WTC11 (cell line): ENCODE results near the gene BRD1. TPM values are rescaled to one million over a fixed set of nuclear protein-coding genes. Genes with fewer than 3 reads are reported as not detected.
A peak's percentile ranks its signal among the peaks of the same experiment; 100 is the strongest.

Experiments
- ATAC-seq: fragments of 200-7000 bp; cut with Tn5 transposase; 2 replicates; pipeline ENCODE4 v1.10.0; 2021; ENCODE audit warnings: mild to moderate bottlenecking, moderate library complexity
- CTCF ChIA-PET: fragments of 300-600 bp; sonication (Branson Sonifier 250); formaldehyde crosslinking; loops from one replicate; lab custom pipeline; 2021; ENCODE audit warnings: antibody characterized with exemption; lab: Charles Lee
- POLR2A ChIA-PET: fragments of 350-600 bp; sonication (Branson Sonifier 250); formaldehyde crosslinking; loops from one replicate; lab custom pipeline; 2021; ENCODE audit warnings: antibody characterized with exemption; lab: Charles Lee
- DNase-seq: peaks from one replicate; pipeline ENCODE4 v3.0.0; 2021; ENCODE audit warnings: low spot score
- H3K27ac Mint-ChIP-seq: 2 replicates; pipeline ENCODE4 v1.8.0; 2021; ENCODE audit warnings: mixed read lengths
- H3K27me3 Mint-ChIP-seq: 2 replicates; pipeline ENCODE4 v1.8.0; 2021; ENCODE audit warnings: low read depth, mild to moderate bottlenecking, moderate library complexity, mixed read lengths
- H3K36me3 Mint-ChIP-seq: 2 replicates; pipeline ENCODE4 v1.8.0; 2021; ENCODE audit warnings: mixed read lengths
- H3K4me1 Mint-ChIP-seq: 2 replicates; pipeline ENCODE4 v1.8.0; 2022; ENCODE audit warnings: mixed read lengths
- H3K4me3 Mint-ChIP-seq: 2 replicates; pipeline ENCODE4 v1.8.0; 2021; ENCODE audit warnings: mild to moderate bottlenecking, moderate library complexity, mixed read lengths
- H3K9me3 Mint-ChIP-seq: 2 replicates; pipeline ENCODE4 v1.8.0; 2021; ENCODE audit warnings: mixed read lengths
- JUN ChIP-seq: sonication (generic); formaldehyde crosslinking; IDR thresholded peaks from 2 replicates; pipeline ENCODE4 v1.8.0; 2023; ENCODE audit warnings: mild to moderate bottlenecking, missing genetic modification reagents
- MYBL2 ChIP-seq: sonication (generic); formaldehyde crosslinking; IDR thresholded peaks from 2 replicates; pipeline ENCODE4 v1.8.1; 2023; ENCODE audit warnings: mild to moderate bottlenecking, moderate library complexity, missing genetic modification reagents
- NFATC4 ChIP-seq: fragments of 250-450 bp; sonication (Bioruptor Pico); IDR thresholded peaks from 2 replicates; pipeline ENCODE4 v1.9.0; 2021; ENCODE audit warnings: mild to moderate bottlenecking
- SP1 ChIP-seq: sonication (generic); formaldehyde crosslinking; conservative IDR thresholded peaks from 2 replicates; pipeline ENCODE4 v1.8.1; 2022; ENCODE audit warnings: missing genetic modification reagents
- TEAD1 ChIP-seq: sonication (generic); formaldehyde crosslinking; IDR thresholded peaks from 2 replicates; pipeline ENCODE4 v1.8.0; 2022; ENCODE audit warnings: mild to moderate bottlenecking, missing genetic modification reagents
- ZNF317 ChIP-seq: sonication (generic); formaldehyde crosslinking; IDR thresholded peaks from 2 replicates; pipeline ENCODE4 v1.8.1; 2023; ENCODE audit warnings: low read depth, mild to moderate bottlenecking, moderate library complexity, missing genetic modification reagents, borderline replicate concordance
- ZNF396 ChIP-seq: fragments of 250-450 bp; sonication (Bioruptor Pico); IDR thresholded peaks from 2 replicates; pipeline ENCODE4 v1.8.0; 2021; ENCODE audit warnings: mild to moderate bottlenecking, moderate library complexity, borderline replicate concordance
- total RNA-seq: library from RNA; stranded (reverse); gene quantifications from 3 replicates; pipeline ENCODE4 v1.2.3, GENCODE V29; 2021
- TF ChIP-seq, protein P1 (sequence below): sonication (generic); formaldehyde crosslinking; IDR thresholded peaks from 2 replicates; pipeline ENCODE4 v1.8.0; 2023; ENCODE audit warnings: mild to moderate bottlenecking, missing genetic modification reagents
- TF ChIP-seq, protein P2 (sequence below): fragments of 250-450 bp; sonication (Bioruptor Pico); IDR thresholded peaks from 2 replicates; pipeline ENCODE4 v1.8.0; 2021; ENCODE audit warnings: mild to moderate bottlenecking
- TF ChIP-seq, protein P3 (sequence below): fragments of 250-450 bp; sonication (Bioruptor Pico); IDR thresholded peaks from 2 replicates; pipeline ENCODE4 v1.9.0; 2021; ENCODE audit warnings: mild to moderate bottlenecking
- TF ChIP-seq, protein P4 (sequence below): sonication (generic); formaldehyde crosslinking; IDR thresholded peaks from 2 replicates; pipeline ENCODE4 v1.8.1; 2023; ENCODE audit warnings: mild to moderate bottlenecking, missing genetic modification reagents, borderline replicate concordance
- TF ChIP-seq, protein P5 (sequence below): sonication (generic); formaldehyde crosslinking; IDR thresholded peaks from 2 replicates; pipeline ENCODE4 v1.8.0; 2022; ENCODE audit warnings: mild to moderate bottlenecking, missing genetic modification reagents

Gene BRD1
- total RNA-seq, 1 experiment from 2014 or later: 36.6 TPM

DNA sequence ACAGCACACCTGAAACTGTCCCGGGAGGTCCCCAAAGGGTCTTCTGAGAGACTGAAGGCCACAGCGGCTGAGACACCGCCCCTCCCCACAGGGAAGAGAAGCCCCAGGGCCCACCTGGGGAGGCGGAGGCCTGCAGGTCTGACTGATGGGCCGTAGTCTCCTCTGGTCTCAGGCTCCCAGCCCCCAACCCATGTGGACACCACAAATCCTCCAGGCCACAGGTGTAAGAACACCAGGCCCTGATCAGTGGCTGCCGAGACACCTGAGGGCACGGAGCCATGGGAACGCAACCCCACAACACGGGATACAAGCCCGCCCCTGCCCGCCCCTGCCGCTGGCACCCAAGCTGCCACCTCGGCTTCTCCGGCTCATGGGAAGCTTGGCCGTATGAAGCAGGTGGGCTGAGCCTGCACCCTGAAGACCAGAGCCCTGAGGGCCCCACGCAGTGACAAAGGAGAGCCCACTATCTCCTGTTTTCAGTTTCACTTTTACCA, 46.3 kb downstream of the BRD1 start:
- Mint-ChIP-seq H3K4me3 (no peak overlapping the region), H3K27ac (peak overlapping the region; percentile 89), H3K4me1 (peaks cover 6% of the 10 kb centered on the region), H3K9me3 (no peaks in the 10 kb centered on the region), H3K27me3 (no peaks in the 10 kb centered on the region), H3K36me3 (peaks cover 27% of the 10 kb centered on the region)
- CTCF ChIA-PET: no interaction called here
- DNase-seq (no peak), ATAC-seq (no peak)
- POLR2A ChIA-PET: no interaction called here
- TF ChIP-seq, protein P1, sequence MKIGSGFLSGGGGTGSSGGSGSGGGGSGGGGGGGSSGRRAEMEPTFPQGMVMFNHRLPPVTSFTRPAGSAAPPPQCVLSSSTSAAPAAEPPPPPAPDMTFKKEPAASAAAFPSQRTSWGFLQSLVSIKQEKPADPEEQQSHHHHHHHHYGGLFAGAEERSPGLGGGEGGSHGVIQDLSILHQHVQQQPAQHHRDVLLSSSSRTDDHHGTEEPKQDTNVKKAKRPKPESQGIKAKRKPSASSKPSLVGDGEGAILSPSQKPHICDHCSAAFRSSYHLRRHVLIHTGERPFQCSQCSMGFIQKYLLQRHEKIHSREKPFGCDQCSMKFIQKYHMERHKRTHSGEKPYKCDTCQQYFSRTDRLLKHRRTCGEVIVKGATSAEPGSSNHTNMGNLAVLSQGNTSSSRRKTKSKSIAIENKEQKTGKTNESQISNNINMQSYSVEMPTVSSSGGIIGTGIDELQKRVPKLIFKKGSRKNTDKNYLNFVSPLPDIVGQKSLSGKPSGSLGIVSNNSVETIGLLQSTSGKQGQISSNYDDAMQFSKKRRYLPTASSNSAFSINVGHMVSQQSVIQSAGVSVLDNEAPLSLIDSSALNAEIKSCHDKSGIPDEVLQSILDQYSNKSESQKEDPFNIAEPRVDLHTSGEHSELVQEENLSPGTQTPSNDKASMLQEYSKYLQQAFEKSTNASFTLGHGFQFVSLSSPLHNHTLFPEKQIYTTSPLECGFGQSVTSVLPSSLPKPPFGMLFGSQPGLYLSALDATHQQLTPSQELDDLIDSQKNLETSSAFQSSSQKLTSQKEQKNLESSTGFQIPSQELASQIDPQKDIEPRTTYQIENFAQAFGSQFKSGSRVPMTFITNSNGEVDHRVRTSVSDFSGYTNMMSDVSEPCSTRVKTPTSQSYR (CRISPR knock-in tag): no peak
- no peak for TF ChIP-seq JUN (CRISPR knock-in tag)
- TF ChIP-seq MYBL2: no peak
- no peak for TF ChIP-seq SP1 (CRISPR knock-in tag)
- TF ChIP-seq, protein P2, sequence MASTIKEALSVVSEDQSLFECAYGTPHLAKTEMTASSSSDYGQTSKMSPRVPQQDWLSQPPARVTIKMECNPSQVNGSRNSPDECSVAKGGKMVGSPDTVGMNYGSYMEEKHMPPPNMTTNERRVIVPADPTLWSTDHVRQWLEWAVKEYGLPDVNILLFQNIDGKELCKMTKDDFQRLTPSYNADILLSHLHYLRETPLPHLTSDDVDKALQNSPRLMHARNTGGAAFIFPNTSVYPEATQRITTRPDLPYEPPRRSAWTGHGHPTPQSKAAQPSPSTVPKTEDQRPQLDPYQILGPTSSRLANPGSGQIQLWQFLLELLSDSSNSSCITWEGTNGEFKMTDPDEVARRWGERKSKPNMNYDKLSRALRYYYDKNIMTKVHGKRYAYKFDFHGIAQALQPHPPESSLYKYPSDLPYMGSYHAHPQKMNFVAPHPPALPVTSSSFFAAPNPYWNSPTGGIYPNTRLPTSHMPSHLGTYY (CRISPR knock-in tag): no peak
- TF ChIP-seq, protein P3, sequence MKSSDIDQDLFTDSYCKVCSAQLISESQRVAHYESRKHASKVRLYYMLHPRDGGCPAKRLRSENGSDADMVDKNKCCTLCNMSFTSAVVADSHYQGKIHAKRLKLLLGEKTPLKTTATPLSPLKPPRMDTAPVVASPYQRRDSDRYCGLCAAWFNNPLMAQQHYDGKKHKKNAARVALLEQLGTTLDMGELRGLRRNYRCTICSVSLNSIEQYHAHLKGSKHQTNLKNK: no peak
- TF ChIP-seq ZNF396 (CRISPR knock-in tag): no peak

DNA sequence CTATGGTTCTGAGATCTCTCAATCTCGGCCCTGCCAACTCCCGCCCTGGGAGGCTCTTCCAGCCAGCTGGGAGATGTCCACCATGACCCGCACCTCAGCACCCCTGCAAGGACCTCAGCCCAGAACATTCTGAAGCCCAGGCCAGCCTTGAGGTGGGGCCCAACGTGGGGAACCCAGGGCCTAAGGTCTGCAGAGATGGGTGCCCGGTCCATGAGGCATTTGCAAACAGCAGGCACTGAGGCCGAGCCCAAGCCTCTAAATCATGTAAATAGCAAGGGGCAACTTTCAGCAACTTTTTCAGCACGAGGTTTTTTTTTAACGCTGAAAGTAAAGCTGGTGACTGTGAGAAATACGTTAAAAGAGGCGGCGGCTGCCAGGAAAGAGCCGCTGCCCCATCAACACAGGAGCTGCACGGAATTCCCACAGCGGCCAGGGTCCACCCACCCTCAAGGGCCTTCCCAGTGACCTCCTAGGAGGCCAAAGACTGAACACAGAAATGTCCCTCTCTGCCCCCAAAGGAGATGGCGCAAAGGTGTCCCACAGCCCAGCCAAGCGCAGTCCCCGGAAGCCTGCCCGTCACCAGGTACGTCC, 46.9 kb downstream of the BRD1 start:
- no peak for ATAC-seq
- Mint-ChIP-seq H3K4me1 (0 out of 2 replicates have a peak, but pooled peaks cover under 1% of the 10 kb centered on the region), H3K27me3 (no peaks in the 10 kb centered on the region), H3K4me3 (no peak overlapping the region), H3K9me3 (no peaks in the 10 kb centered on the region), H3K36me3 (peaks cover 23% of the 10 kb centered on the region), H3K27ac (no peak overlapping the region)
- ChIA-PET CTCF (interaction anchor here (1.0 kb wide), 1 partner anchor 12 kb away, joined by 3 read pairs; no protein-coding TSS in a partner anchor), POLR2A (no interaction called here)
- TF ChIP-seq TEAD1 (CRISPR knock-in tag): no peak
- no peak for TF ChIP-seq MYBL2
- TF ChIP-seq, protein P4, sequence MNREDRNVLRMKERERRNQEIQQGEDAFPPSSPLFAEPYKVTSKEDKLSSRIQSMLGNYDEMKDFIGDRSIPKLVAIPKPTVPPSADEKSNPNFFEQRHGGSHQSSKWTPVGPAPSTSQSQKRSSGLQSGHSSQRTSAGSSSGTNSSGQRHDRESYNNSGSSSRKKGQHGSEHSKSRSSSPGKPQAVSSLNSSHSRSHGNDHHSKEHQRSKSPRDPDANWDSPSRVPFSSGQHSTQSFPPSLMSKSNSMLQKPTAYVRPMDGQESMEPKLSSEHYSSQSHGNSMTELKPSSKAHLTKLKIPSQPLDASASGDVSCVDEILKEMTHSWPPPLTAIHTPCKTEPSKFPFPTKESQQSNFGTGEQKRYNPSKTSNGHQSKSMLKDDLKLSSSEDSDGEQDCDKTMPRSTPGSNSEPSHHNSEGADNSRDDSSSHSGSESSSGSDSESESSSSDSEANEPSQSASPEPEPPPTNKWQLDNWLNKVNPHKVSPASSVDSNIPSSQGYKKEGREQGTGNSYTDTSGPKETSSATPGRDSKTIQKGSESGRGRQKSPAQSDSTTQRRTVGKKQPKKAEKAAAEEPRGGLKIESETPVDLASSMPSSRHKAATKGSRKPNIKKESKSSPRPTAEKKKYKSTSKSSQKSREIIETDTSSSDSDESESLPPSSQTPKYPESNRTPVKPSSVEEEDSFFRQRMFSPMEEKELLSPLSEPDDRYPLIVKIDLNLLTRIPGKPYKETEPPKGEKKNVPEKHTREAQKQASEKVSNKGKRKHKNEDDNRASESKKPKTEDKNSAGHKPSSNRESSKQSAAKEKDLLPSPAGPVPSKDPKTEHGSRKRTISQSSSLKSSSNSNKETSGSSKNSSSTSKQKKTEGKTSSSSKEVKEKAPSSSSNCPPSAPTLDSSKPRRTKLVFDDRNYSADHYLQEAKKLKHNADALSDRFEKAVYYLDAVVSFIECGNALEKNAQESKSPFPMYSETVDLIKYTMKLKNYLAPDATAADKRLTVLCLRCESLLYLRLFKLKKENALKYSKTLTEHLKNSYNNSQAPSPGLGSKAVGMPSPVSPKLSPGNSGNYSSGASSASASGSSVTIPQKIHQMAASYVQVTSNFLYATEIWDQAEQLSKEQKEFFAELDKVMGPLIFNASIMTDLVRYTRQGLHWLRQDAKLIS: no peak
- TF ChIP-seq NFATC4: no peak
- no peak for TF ChIP-seq SP1 (CRISPR knock-in tag)
- TF ChIP-seq, protein P5, sequence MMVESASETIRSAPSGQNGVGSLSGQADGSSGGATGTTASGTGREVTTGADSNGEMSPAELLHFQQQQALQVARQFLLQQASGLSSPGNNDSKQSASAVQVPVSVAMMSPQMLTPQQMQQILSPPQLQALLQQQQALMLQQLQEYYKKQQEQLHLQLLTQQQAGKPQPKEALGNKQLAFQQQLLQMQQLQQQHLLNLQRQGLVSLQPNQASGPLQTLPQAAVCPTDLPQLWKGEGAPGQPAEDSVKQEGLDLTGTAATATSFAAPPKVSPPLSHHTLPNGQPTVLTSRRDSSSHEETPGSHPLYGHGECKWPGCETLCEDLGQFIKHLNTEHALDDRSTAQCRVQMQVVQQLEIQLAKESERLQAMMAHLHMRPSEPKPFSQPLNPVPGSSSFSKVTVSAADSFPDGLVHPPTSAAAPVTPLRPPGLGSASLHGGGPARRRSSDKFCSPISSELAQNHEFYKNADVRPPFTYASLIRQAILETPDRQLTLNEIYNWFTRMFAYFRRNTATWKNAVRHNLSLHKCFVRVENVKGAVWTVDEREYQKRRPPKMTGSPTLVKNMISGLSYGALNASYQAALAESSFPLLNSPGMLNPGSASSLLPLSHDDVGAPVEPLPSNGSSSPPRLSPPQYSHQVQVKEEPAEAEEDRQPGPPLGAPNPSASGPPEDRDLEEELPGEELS: no peak
- TF ChIP-seq ZNF317 (CRISPR knock-in tag): no peak
- DNase-seq: no peak
